HPDE6-E6E7 (cell line): Measurements from ENCODE around the gene GJA5.

Source experiments
- DNase-seq: peaks from one replicate; pipeline ENCODE4 v3.0.0; 2011; ENCODE audit warnings: missing footprints; ENCODE audit errors: extremely low spot score

The GJA5 gene

GRCh38 chr1:147760481-147761260, at the start of gene GJA5:
GJA5 (minus strand) TSS chr1:147760602; CDS start chr1:147759238, 1,364 bp downstream.
- DNase-seq = no peak

- no peak for DNase-seq
Observed at GRCh38 chr1:147809236-147809635, 48.8 kb upstream of the GJA5 start.

GRCh38 chr1:147808025-147808424, 47.6 kb upstream of the GJA5 start:
- no peak for DNase-seq

GRCh38 chr1:147807405-147807804, 47.0 kb upstream of the GJA5 start:
- no peak for DNase-seq

- no peak for DNase-seq
Observed at GRCh38 chr1:147804942-147805723, 44.7 kb upstream of the GJA5 start.

- DNase-seq = no peak
Observed at GRCh38 chr1:147800804-147801203, 40.4 kb upstream of the GJA5 start.

- DNase-seq = no peak
Observed at GRCh38 chr1:147798731-147799130, 38.3 kb upstream of the GJA5 start.

GRCh38 chr1:147794570-147794969, 34.2 kb upstream of the GJA5 start:
- DNase-seq = no peak

- DNase-seq = no peak
Observed at GRCh38 chr1:147791876-147792275, 31.5 kb upstream of the GJA5 start.

GRCh38 chr1:147787765-147788164, 27.4 kb upstream of the GJA5 start:
- no peak for DNase-seq

GRCh38 chr1:147786536-147786935, 26.1 kb upstream of the GJA5 start:
- DNase-seq = no peak

- DNase-seq = no peak
Observed at GRCh38 chr1:147785794-147786506, 25.5 kb upstream of the GJA5 start.

- no peak for DNase-seq
Observed at GRCh38 chr1:147784941-147785340, 24.5 kb upstream of the GJA5 start.

GRCh38 chr1:147781056-147781471, 20.7 kb upstream of the GJA5 start:
- no peak for DNase-seq

- DNase-seq = no peak
Observed at GRCh38 chr1:147777694-147778093, 17.3 kb upstream of the GJA5 start.

GRCh38 chr1:147773215-147773715, 12.9 kb upstream of the GJA5 start:
- DNase-seq = no peak

GRCh38 chr1:147772570-147772969, 12.2 kb upstream of the GJA5 start:
- DNase-seq = no peak

- DNase-seq = no peak
Observed at GRCh38 chr1:147771226-147772125, 11.1 kb upstream of the GJA5 start.

GRCh38 chr1:147769106-147769505, 8.7 kb upstream of the GJA5 start:
- no peak for DNase-seq

- no peak for DNase-seq
Observed at GRCh38 chr1:147768582-147768981, 8.2 kb upstream of the GJA5 start.

GRCh38 chr1:147768101-147768500, 7.7 kb upstream of the GJA5 start:
- no peak for DNase-seq
